GM12878 (cell line): ENCODE measurements around the gene ATXN1. TPM values are rescaled to one million over a fixed set of nuclear protein-coding genes. Genes with fewer than 3 reads are reported as not detected.

ENCODE experiments used
- ASH2L ChIP-seq: fragments of 300-600, 200-600 bp; sonication (generic); IDR thresholded peaks from 2 replicates; pipeline ENCODE4 v1.6.1; 2017; ENCODE audit warnings: low read depth, mild to moderate bottlenecking, borderline replicate concordance
- BHLHE40 ChIP-seq, 2 experiments: fragments of 450-650 bp in 1 of 2; IDR thresholded peaks; 2 replicates each; pipeline ENCODE4 v1.6.1; 2011 to 2017; ENCODE audit warnings: low read depth in 2 of 2, borderline replicate concordance in 1 of 2, improper control_type of control experiment in 1 of 2, low read length in 1 of 2, mild to moderate bottlenecking in 1 of 2
- BRCA1 ChIP-seq: IDR thresholded peaks from 2 replicates; pipeline ENCODE4 v1.6.1; 2011; ENCODE audit warnings: low read depth, low read length, improper control_type of control experiment
- CBFB ChIP-seq: IDR thresholded peaks from 2 replicates; pipeline ENCODE4 v1.6.1; 2016; ENCODE audit warnings: antibody characterized with exemption, low read depth
- GABPA ChIP-seq: IDR thresholded peaks from 2 replicates; pipeline ENCODE4 v1.6.1; 2014; ENCODE audit warnings: antibody characterized with exemption, low read depth, mild to moderate bottlenecking, inconsistent platforms
- HDAC6 ChIP-seq: fragments of 200-600 bp; sonication (generic); IDR thresholded peaks from one replicate; pipeline ENCODE4 v1.8.0; 2017; ENCODE audit warnings: antibody characterized with exemption; ENCODE audit not compliant: unreplicated experiment
- HSF1 ChIP-seq: fragments of 150-350 bp; IDR thresholded peaks from 2 replicates; pipeline ENCODE4 v1.6.1; 2014; ENCODE audit warnings: mild to moderate bottlenecking, low read depth, low read length
- IRF3 ChIP-seq: fragments of 450-650 bp; IDR thresholded peaks from 2 replicates; pipeline ENCODE4 v1.6.1; 2014; ENCODE audit warnings: mild to moderate bottlenecking
- JUNB ChIP-seq: IDR thresholded peaks from 2 replicates; pipeline ENCODE4 v1.6.1; 2016; ENCODE audit warnings: antibody characterized with exemption, mild to moderate bottlenecking
- KLF5 ChIP-seq: fragments of 450-650 bp; IDR thresholded peaks from 2 replicates; pipeline ENCODE4 v1.6.1; 2014; ENCODE audit warnings: mild to moderate bottlenecking; ENCODE audit not compliant: partially characterized antibody
- MAX ChIP-seq: IDR thresholded peaks from 2 replicates; pipeline ENCODE4 v1.6.1; 2012; ENCODE audit warnings: low read depth, low read length, improper control_type of control experiment
- MTA2 ChIP-seq: fragments of 450-650 bp; IDR thresholded peaks from 2 replicates; pipeline ENCODE4 v1.6.1; 2016; ENCODE audit warnings: low read depth, mild to moderate bottlenecking, moderate library complexity
- NR2C2 ChIP-seq: IDR thresholded peaks from 2 replicates; pipeline ENCODE4 v1.6.1; 2011; ENCODE audit warnings: borderline replicate concordance, low read depth; ENCODE audit not compliant: control insufficient read depth, insufficient read length
- PAX5 ChIP-seq: IDR thresholded peaks from 2 replicates; pipeline ENCODE4 v1.6.1; 2011; ENCODE audit warnings: low read depth, low read length, borderline replicate concordance
- POLR2AphosphoS2 ChIP-seq: IDR thresholded peaks from 2 replicates; pipeline ENCODE4 v1.6.1; 2011; ENCODE audit warnings: low read depth, mild to moderate bottlenecking, low read length, improper control_type of control experiment, moderate library complexity
- SREBF2 ChIP-seq: IDR thresholded peaks from 2 replicates; pipeline ENCODE4 v1.6.1; 2012; ENCODE audit warnings: mild to moderate bottlenecking, low read length
- SUPT20H ChIP-seq: IDR thresholded peaks from 2 replicates; pipeline ENCODE4 v1.6.1; 2011; ENCODE audit warnings: low read depth, mild to moderate bottlenecking, low read length, moderate library complexity, borderline replicate concordance; ENCODE audit not compliant: control insufficient read depth
- TBL1XR1 ChIP-seq: IDR thresholded peaks from 2 replicates; pipeline ENCODE4 v1.6.1; 2012; ENCODE audit warnings: low read depth, low read length, improper control_type of control experiment
- TCF12 ChIP-seq: IDR thresholded peaks from 2 replicates; pipeline ENCODE4 v1.6.1; 2011; ENCODE audit warnings: low read depth, mild to moderate bottlenecking, low read length
- TCF3 ChIP-seq: IDR thresholded peaks from 2 replicates; pipeline ENCODE4 v1.6.1; 2012; ENCODE audit warnings: low read depth, mild to moderate bottlenecking, low read length, borderline replicate concordance; ENCODE audit not compliant: insufficient read depth
- ZNF217 ChIP-seq: fragments of 450-650 bp; IDR thresholded peaks from 2 replicates; pipeline ENCODE4 v1.6.1; 2017; ENCODE audit warnings: antibody characterized with exemption, mild to moderate bottlenecking
- ZNF592 ChIP-seq: fragments of 450-650 bp; IDR thresholded peaks from 2 replicates; pipeline ENCODE4 v1.6.1; 2017; ENCODE audit warnings: mild to moderate bottlenecking, moderate library complexity
- polyA plus RNA-seq, 11 experiments: library from polyadenylated mRNA; depleted of rRNA in 4 of 11; unstranded in 6 of 11; stranded (reverse) in 5 of 11; fragments of >200 nt; fragmentation: Nextera tagmentation in 4 of 11; fragmentation: Illumina TruSeq in 1 of 11; extraction: Ambion mirVana in 4 of 11; extraction: Trizol in 1 of 11; gene quantifications; 1 replicate in 1 of 11; 2 replicates in 10 of 11; pipeline versions ENCODE4 v1.2.1 to v1.2.3, GENCODE V29; 2011 to 2016; ENCODE audit warnings: inconsistent platforms in 2 of 11, missing spikeins in 2 of 11, low read depth in 1 of 11
- total RNA-seq, 4 experiments: library from RNA; depleted of rRNA in 3 of 4; stranded (reverse); fragments of >200 nt in 3 of 4; fragmentation: Illumina TruSeq in 1 of 4; extraction: Trizol in 1 of 4; gene quantifications; 2 replicates each; pipeline versions ENCODE4 v1.2.1 to v1.2.3, GENCODE V29; 2013 to 2021

Gene ATXN1
- total and polyA plus RNA-seq, 10 of the 15 experiments (the other 5 are each of a cell fraction or from before 2014, with no cell fraction given), result 12.2 to 51.2 (median 20.5) TPM

GRCh38 chr6:16759646-16760515 lies 1.4 kb downstream of the ATXN1 start (continued):
- TF ChIP-seq TCF3 (0 out of 2 replicates have a peak, but pooled peaks have one; percentile 6), KLF5 (no peak), IRF3 (no peak), CBFB (no peak), TBL1XR1 (no peak), SUPT20H (no peak), ZNF592 (no peak), BHLHE40 (IDR thresholded peaks at IDR 0.05; ENCODE audit: borderline replicate concordance in 1 of 2, low read depth in 2 of 2, low read length in 1 of 2) (peak in 1 of 2 experiments; percentile 87; a peak in 2 of 4 replicates), NR2C2 (no peak), HSF1 (no peak), JUNB (no peak), PAX5 (0 out of 2 replicates have a peak, but pooled peaks have one; percentile 8), ASH2L (no peak), ZNF217 (no peak), BRCA1 (no peak), HDAC6 (no peak), MAX (no peak; the same call in none of the 2 replicates), MTA2 (no peak), TCF12 (no peak), SREBF2 (no peak), GABPA (no peak), POLR2AphosphoS2 (no peak; the same call in 1 of the 2 replicates)
